ENCODE results near the gene CCL2.

DNA sequence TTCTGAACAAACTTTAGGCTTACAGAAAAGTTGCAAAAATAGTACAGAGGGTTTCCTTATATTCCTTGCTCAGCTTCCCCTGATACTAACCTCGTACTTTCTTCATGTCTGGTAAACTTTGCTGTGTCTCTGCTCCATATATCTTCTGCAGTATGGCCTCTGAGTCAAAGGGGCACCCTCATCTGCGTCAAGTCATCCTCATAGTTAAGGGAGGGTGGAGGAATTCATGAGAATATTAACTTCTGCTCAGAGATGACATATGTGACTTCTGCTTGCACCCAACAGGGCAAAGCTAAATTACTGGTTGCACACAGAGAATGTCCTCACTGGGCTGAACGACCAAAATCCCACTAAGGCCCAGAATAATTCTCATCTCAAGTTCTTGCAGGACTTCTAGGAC is 10.6 kb downstream of the CCL2 start:
- TF ChIP-seq POLR2AphosphoS5 (IDR thresholded peaks at IDR 0.05; ENCODE audit: low read depth, low read length): no peak
- TF ChIP-seq SIN3A (IDR thresholded peaks at IDR 0.05; ENCODE audit: borderline replicate concordance, insufficient read depth, low read length): no peak
